HG02610 (cell line): Measurements from ENCODE around the gene RNF213.

Experiments
- ATAC-seq: cut with Tn5 transposase; IDR thresholded peaks from one replicate; pipeline ENCODE4 v1.9.1; 2021; ENCODE audit warnings: mild to moderate bottlenecking, moderate library complexity; ENCODE audit not compliant: unreplicated experiment

Gene RNF213

GRCh38 chr17:80260791-80261158, at the start of gene RNF213:
Gene RNF213, plus strand, starts transcription at chr17:80260852. Its CDS starts 2,830 bp downstream, at chr17:80263682.
- ATAC-seq: no peak

- ATAC-seq: no peak
Measured at GRCh38 chr17:80212109-80212508, 48.5 kb upstream of the RNF213 start.

- no peak for ATAC-seq
Measured at GRCh38 chr17:80212511-80212910, 48.1 kb upstream of the RNF213 start.

GRCh38 chr17:80212962-80213642, 47.5 kb upstream of the RNF213 start:
- no peak for ATAC-seq

- no peak for ATAC-seq
Measured at GRCh38 chr17:80213643-80213975, 47.0 kb upstream of the RNF213 start.

- no peak for ATAC-seq
Measured at GRCh38 chr17:80214012-80214877, 46.4 kb upstream of the RNF213 start.

GRCh38 chr17:80214878-80215210, 45.8 kb upstream of the RNF213 start:
- no peak for ATAC-seq

GRCh38 chr17:80216473-80217456, 43.9 kb upstream of the RNF213 start:
- no peak for ATAC-seq

- no peak for ATAC-seq
Measured at GRCh38 chr17:80217703-80218362, 42.8 kb upstream of the RNF213 start.

GRCh38 chr17:80218391-80218790, 42.3 kb upstream of the RNF213 start:
- no peak for ATAC-seq

GRCh38 chr17:80219013-80219762, 41.5 kb upstream of the RNF213 start:
- ATAC-seq: peak; percentile 64

- ATAC-seq: no peak
Measured at GRCh38 chr17:80219763-80220053, 40.9 kb upstream of the RNF213 start.

GRCh38 chr17:80220054-80220735, 40.5 kb upstream of the RNF213 start, which contains the start of the genes SGSH and SLC26A11:
Gene SGSH, minus strand, starts transcription at chr17:80220333. Its CDS starts 20 bp downstream, at chr17:80220313.
Gene SLC26A11, plus strand, starts transcription at chr17:80220427. Its CDS starts 1,134 bp downstream, at chr17:80221561.
- no peak for ATAC-seq

- ATAC-seq: no peak
Measured at GRCh38 chr17:80220736-80221215, 39.9 kb upstream of the RNF213 start.

- no peak for ATAC-seq
Measured at GRCh38 chr17:80221351-80222105, 39.1 kb upstream of the RNF213 start.

GRCh38 chr17:80222376-80223141, 38.1 kb upstream of the RNF213 start:
- ATAC-seq: no peak

- ATAC-seq: no peak
Measured at GRCh38 chr17:80223142-80223815, 37.4 kb upstream of the RNF213 start.
